SK-N-DZ (cell line): Measurements from ENCODE around the gene PNKD.

Experiments used
- DNase-seq: peaks from one replicate; pipeline ENCODE4 v3.0.0-alpha.2; 2015; ENCODE audit warnings: low spot score

PNKD gene

GRCh38 chr2:218370410-218371063 lies 100.2 kb downstream of the PNKD start:
- DNase-seq = no peak

- no peak for DNase-seq
Measured at GRCh38 chr2:218371983-218372350, 101.6 kb downstream of the PNKD start.

GRCh38 chr2:218374795-218375194 lies 104.5 kb downstream of the PNKD start:
- no peak for DNase-seq

GRCh38 chr2:218375212-218375611 lies 104.9 kb downstream of the PNKD start:
- DNase-seq = no peak

- DNase-seq = no peak
Measured at GRCh38 chr2:218378053-218378452, 107.7 kb downstream of the PNKD start.

- no peak for DNase-seq
Measured at GRCh38 chr2:218381916-218382366, 111.6 kb downstream of the PNKD start, which contains the start of gene SLC11A1. SLC11A1 (plus strand) TSS chr2:218382273; CDS start chr2:218382369, 96 bp downstream.

GRCh38 chr2:218382785-218383184 lies 112.5 kb downstream of the PNKD start:
- no peak for DNase-seq

GRCh38 chr2:218383892-218384519 lies 113.7 kb downstream of the PNKD start:
- DNase-seq = no peak

- DNase-seq = no peak
Measured at GRCh38 chr2:218384975-218385374, 114.7 kb downstream of the PNKD start.

GRCh38 chr2:218386505-218387368 lies 116.4 kb downstream of the PNKD start:
- DNase-seq = no peak

- no peak for DNase-seq
Measured at GRCh38 chr2:218387369-218388194, 117.3 kb downstream of the PNKD start.

GRCh38 chr2:218389333-218390150 lies 119.2 kb downstream of the PNKD start:
- DNase-seq = no peak

GRCh38 chr2:218391202-218391601 lies 120.9 kb downstream of the PNKD start:
- DNase-seq = no peak

GRCh38 chr2:218392459-218392858 lies 122.1 kb downstream of the PNKD start:
- DNase-seq = no peak

GRCh38 chr2:218392891-218393462 lies 122.7 kb downstream of the PNKD start:
- DNase-seq = no peak

- DNase-seq = no peak
Measured at GRCh38 chr2:218393750-218394290, 123.5 kb downstream of the PNKD start.

GRCh38 chr2:218394298-218395089 lies 124.2 kb downstream of the PNKD start:
- DNase-seq = no peak

GRCh38 chr2:218395090-218395444 lies 124.7 kb downstream of the PNKD start:
- no peak for DNase-seq

GRCh38 chr2:218395456-218395825 lies 125.1 kb downstream of the PNKD start:
- no peak for DNase-seq
